HEK293 (cell line): ENCODE data around the gene AP1B1.

Source experiments
- CTCF ChIA-PET: fragments of 350-600 bp; formaldehyde crosslinking; extraction: SDS; loops from one replicate; lab custom pipeline; 2021; ENCODE audit warnings: antibody characterized with exemption; lab: Yijun Ruan, JAX
- POLR2A ChIA-PET: fragments of 300-600 bp; formaldehyde crosslinking; extraction: SDS; loops from one replicate; lab custom pipeline; 2020; ENCODE audit warnings: antibody characterized with exemption, inconsistent platforms; lab: Yijun Ruan, JAX
- H3K27ac ChIP-seq: fragments of 200-500 bp; sonication (Bioruptor generic); 2 replicates; pipeline ENCODE4 v1.5.1; 2014; ENCODE audit warnings: low read depth, low read length, control low read depth, inconsistent platforms; ENCODE audit errors: extremely low read depth
- H3K36me3 ChIP-seq, 2 experiments: fragments of 200-500 bp in 1 of 2; sonication (Bioruptor generic) in 1 of 2; 1 replicate in 1 of 2; 2 replicates in 1 of 2; pipeline ENCODE4 v1.5.1; 2014 to 2017; ENCODE audit warnings: inconsistent platforms in 2 of 2, low read length in 2 of 2; ENCODE audit not compliant: control insufficient read depth in 2 of 2, insufficient read depth in 1 of 2
- H3K4me1 ChIP-seq: fragments of 200-500 bp; sonication (Bioruptor generic); 2 replicates; pipeline ENCODE4 v1.5.1; 2014; ENCODE audit warnings: mild to moderate bottlenecking, low read length, inconsistent platforms; ENCODE audit not compliant: control insufficient read depth, insufficient read depth
- H3K4me3 ChIP-seq: 2 replicates; pipeline ENCODE4 v1.5.1; 2011; ENCODE audit warnings: low read depth, mild to moderate bottlenecking, control low read depth, low read length, moderate library complexity
- H3K9me3 ChIP-seq: fragments of 200-500 bp; sonication (Bioruptor generic); 2 replicates; pipeline ENCODE4 v1.5.1; 2014; ENCODE audit warnings: low read depth, low read length, inconsistent platforms; ENCODE audit not compliant: control insufficient read depth, insufficient read depth
- BCL6B ChIP-seq: fragments of 450-650 bp; formaldehyde crosslinking; IDR thresholded peaks from 2 replicates; pipeline ENCODE4 v1.5.1; 2017; ENCODE audit warnings: missing biosample characterization, missing genetic modification characterization
- EGR2 ChIP-seq: fragments of 450-650 bp; formaldehyde crosslinking; IDR thresholded peaks from 2 replicates; pipeline ENCODE4 v1.5.1; 2016; ENCODE audit warnings: low read depth, missing biosample characterization, missing genetic modification characterization
- IKZF3 ChIP-seq: fragments of 450-650 bp; IDR thresholded peaks from 2 replicates; pipeline ENCODE4 v1.5.0; 2018; ENCODE audit warnings: missing biosample characterization, mild to moderate bottlenecking, missing genetic modification characterization, moderate library complexity
- PATZ1 ChIP-seq: fragments of 450-650 bp; formaldehyde crosslinking; IDR thresholded peaks from 2 replicates; pipeline ENCODE4 v1.5.1; 2016; ENCODE audit warnings: missing biosample characterization, missing genetic modification characterization
- ZBTB26 ChIP-seq: fragments of 450-650 bp; formaldehyde crosslinking; optimal IDR thresholded peaks from 2 replicates; pipeline ENCODE3; 2016; ENCODE audit warnings: missing biosample characterization, mild to moderate bottlenecking, missing genetic modification characterization
- ZBTB8A ChIP-seq: fragments of 450-650 bp; formaldehyde crosslinking; IDR thresholded peaks from 2 replicates; pipeline ENCODE4 v1.5.1; 2016; ENCODE audit warnings: missing biosample characterization, missing genetic modification characterization
- ZFHX2 ChIP-seq: fragments of 450-650 bp; formaldehyde crosslinking; conservative IDR thresholded peaks from 2 replicates; pipeline ENCODE4 v1.5.1; 2016; ENCODE audit warnings: missing biosample characterization, missing genetic modification characterization
- ZIC2 ChIP-seq: fragments of 450-650 bp; formaldehyde crosslinking; IDR thresholded peaks from 2 replicates; pipeline ENCODE4 v1.5.1; 2016; ENCODE audit warnings: missing biosample characterization, missing genetic modification characterization
- ZNF133 ChIP-seq: fragments of 450-650 bp; formaldehyde crosslinking; IDR thresholded peaks from 2 replicates; pipeline ENCODE4 v1.5.1; 2016; ENCODE audit warnings: missing biosample characterization, missing genetic modification characterization
- ZNF138 ChIP-seq: fragments of 450-650 bp; formaldehyde crosslinking; IDR thresholded peaks from 2 replicates; pipeline ENCODE4 v1.5.1; 2016; ENCODE audit warnings: missing biosample characterization, missing genetic modification characterization, borderline replicate concordance
- ZNF404 ChIP-seq: fragments of 450-650 bp; formaldehyde crosslinking; IDR thresholded peaks from 2 replicates; pipeline ENCODE4 v1.5.1; 2017; ENCODE audit warnings: missing biosample characterization, missing genetic modification characterization
- ZNF654 ChIP-seq: fragments of 450-650 bp; formaldehyde crosslinking; IDR thresholded peaks from 2 replicates; pipeline ENCODE4 v1.5.1; 2016; ENCODE audit warnings: low read depth, missing biosample characterization, missing genetic modification characterization
- ZNF843 ChIP-seq: fragments of 450-650 bp; formaldehyde crosslinking; IDR thresholded peaks from 2 replicates; pipeline ENCODE4 v1.5.1; 2016; ENCODE audit warnings: missing biosample characterization, missing genetic modification characterization
- ZSCAN23 ChIP-seq: fragments of 450-650 bp; formaldehyde crosslinking; IDR thresholded peaks from 2 replicates; pipeline ENCODE4 v1.5.1; 2016; ENCODE audit warnings: missing biosample characterization, missing genetic modification characterization

Gene AP1B1

GRCh38 chr22:29331213-29331612, 57.2 kb downstream of the AP1B1 start:
- CTCF ChIA-PET = interaction anchor here (1.5 kb wide), 1 partner anchor 28 kb away, joined by 3 read pairs; no protein-coding TSS in a partner anchor

GRCh38 chr22:29330753-29331152, 57.6 kb downstream of the AP1B1 start:
- H3K36me3 ChIP-seq = peaks cover 0 to 99% of the 10 kb centered on the region in 2 experiments; a peak in 2 of 3 replicates
- H3K4me3 ChIP-seq = no peak overlapping the region
- H3K4me1 ChIP-seq = no peaks in the 10 kb centered on the region
- peak overlapping the region; percentile 16; the same call in 1 of the 2 replicates for H3K27ac ChIP-seq
- CTCF ChIA-PET = no interaction called here
- POLR2A ChIA-PET = no interaction called here
- H3K9me3 ChIP-seq = no peaks in the 10 kb centered on the region
- TF ChIP-seq ZIC2 (tag by site-specific recombination) = peak; percentile 13; the same call in 1 of the 2 replicates
- no peak for TF ChIP-seq ZBTB26 (tag by site-specific recombination)
- peak; percentile 88 for TF ChIP-seq ZFHX2 (tag by site-specific recombination)
- TF ChIP-seq IKZF3 (tag by site-specific recombination) = no peak
- peak; percentile 30; the same call in 1 of the 2 replicates for TF ChIP-seq PATZ1 (tag by site-specific recombination)
- peak; percentile 87 for TF ChIP-seq EGR2 (tag by site-specific recombination)

More at GRCh38 chr22:29331213-29331612, 57.2 kb downstream of the AP1B1 start:
- POLR2A ChIA-PET = no interaction called here
- TF ChIP-seq ZNF404 (tag by site-specific recombination) (no peak), ZBTB8A (tag by site-specific recombination) (peak; percentile 85)
- TF ChIP-seq, all 188 proteins: peak for 1
- H3K4me3 ChIP-seq = no peak overlapping the region
- no peaks in the 10 kb centered on the region for H3K9me3 ChIP-seq
- no peak overlapping the region for H3K27ac ChIP-seq
- no peaks in the 10 kb centered on the region for H3K4me1 ChIP-seq
- H3K36me3 ChIP-seq = peaks cover 0 to 99% of the 10 kb centered on the region in 2 experiments; a peak in 2 of 3 replicates

GRCh38 chr22:29330291-29330690, 58.1 kb downstream of the AP1B1 start:
- ChIA-PET CTCF (no interaction called here), POLR2A (no interaction called here)
- H3K4me1 ChIP-seq = no peaks in the 10 kb centered on the region
- no peaks in the 10 kb centered on the region for H3K9me3 ChIP-seq
- no peak overlapping the region for H3K4me3 ChIP-seq
- 0 out of 2 replicates have a peak overlapping the region, but pooled peaks have one; percentile 16 for H3K27ac ChIP-seq
- no peak for TF ChIP-seq ZNF843 (tag by site-specific recombination)
- TF ChIP-seq BCL6B (tag by site-specific recombination) = no peak
- TF ChIP-seq ZNF654 = no peak
- no peak for TF ChIP-seq ZNF133 (tag by site-specific recombination)
- TF ChIP-seq ZNF138 (tag by site-specific recombination) = no peak
- TF ChIP-seq ZSCAN23 (tag by site-specific recombination) = no peak
- peaks cover 0 to 95% of the 10 kb centered on the region in 2 experiments; a peak in 2 of 3 replicates for H3K36me3 ChIP-seq
